ENCODE measurements around the gene RNF34. TPM values are rescaled to one million over a fixed set of nuclear protein-coding genes. Genes with fewer than 3 reads are reported as not detected.
A peak's percentile ranks its signal among the peaks of the same experiment; 100 is the strongest.

The RNF34 gene
- total and polyA plus RNA-seq, 2 donors (not counting 3 experiments of a cell fraction or from before 2014, with no cell fraction given), result 37.6 to 51.1 TPM

DNA sequence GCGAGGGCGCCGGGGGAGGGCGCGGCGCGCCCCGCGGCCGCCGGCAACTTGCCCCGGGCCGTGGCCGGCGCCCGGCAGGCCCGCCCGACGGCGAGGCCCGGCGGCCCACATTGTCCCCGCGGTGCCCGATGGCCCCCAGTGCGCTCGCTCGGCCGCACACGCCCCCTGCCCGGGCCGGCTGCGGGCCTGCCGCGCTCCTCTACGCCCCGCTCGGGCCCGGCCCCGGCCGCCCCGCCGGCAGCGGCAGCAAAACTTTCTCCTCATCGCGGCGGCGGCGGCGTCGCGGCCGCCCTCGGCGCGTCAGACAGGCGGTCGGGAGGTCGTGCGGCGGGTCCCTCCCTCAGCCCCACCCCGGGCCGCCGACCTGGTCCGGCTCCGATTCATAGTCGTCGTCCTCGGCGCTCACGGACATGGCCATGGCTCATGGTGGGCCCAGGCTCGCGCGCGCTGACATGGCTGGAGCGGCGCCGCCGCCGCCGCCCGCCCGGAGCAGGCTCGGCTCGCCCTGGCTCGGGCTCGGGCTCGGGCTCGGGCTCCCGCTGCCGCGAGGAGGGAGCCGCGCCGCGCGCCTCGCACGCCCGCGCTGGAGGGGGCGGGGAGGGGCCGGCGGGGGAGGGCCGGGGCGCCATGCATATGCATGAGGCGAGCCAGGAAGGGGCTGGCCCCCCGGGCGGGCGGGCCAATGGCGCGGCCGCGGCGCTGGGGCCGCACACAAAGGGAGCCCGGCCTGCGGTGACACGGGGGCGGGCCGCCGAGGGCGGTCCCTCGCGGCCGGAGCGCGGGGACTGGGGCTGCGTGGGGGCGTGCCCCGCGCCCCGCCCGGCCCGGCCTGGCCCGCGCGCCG is 67.1 kb downstream of the RNF34 start:
- no peak for TF ChIP-seq JUN (IDR thresholded peaks at IDR 0.05; ENCODE audit: borderline replicate concordance, insufficient read depth, insufficient read length, low read depth)
- no peak for TF ChIP-seq MYC (IDR thresholded peaks at IDR 0.05; ENCODE audit: low read depth, low read length)
- TF ChIP-seq FOS (IDR thresholded peaks at IDR 0.05; ENCODE audit: borderline replicate concordance, insufficient read depth, low read length), result no peak
- TF ChIP-seq POLR2AphosphoS5 (IDR thresholded peaks at IDR 0.05; ENCODE audit: insufficient read depth, low read depth, low read length), result peak; percentile 22
- TF ChIP-seq POLR2A (IDR thresholded peaks at IDR 0.05; ENCODE audit: low read depth, low read length), result peak; percentile 37
- TF ChIP-seq, protein P1, sequence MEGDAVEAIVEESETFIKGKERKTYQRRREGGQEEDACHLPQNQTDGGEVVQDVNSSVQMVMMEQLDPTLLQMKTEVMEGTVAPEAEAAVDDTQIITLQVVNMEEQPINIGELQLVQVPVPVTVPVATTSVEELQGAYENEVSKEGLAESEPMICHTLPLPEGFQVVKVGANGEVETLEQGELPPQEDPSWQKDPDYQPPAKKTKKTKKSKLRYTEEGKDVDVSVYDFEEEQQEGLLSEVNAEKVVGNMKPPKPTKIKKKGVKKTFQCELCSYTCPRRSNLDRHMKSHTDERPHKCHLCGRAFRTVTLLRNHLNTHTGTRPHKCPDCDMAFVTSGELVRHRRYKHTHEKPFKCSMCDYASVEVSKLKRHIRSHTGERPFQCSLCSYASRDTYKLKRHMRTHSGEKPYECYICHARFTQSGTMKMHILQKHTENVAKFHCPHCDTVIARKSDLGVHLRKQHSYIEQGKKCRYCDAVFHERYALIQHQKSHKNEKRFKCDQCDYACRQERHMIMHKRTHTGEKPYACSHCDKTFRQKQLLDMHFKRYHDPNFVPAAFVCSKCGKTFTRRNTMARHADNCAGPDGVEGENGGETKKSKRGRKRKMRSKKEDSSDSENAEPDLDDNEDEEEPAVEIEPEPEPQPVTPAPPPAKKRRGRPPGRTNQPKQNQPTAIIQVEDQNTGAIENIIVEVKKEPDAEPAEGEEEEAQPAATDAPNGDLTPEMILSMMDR (IDR thresholded peaks at IDR 0.05; ENCODE audit: extremely low read depth in 1 of 2, insufficient read depth in 1 of 2, low read depth in 1 of 2, low read length in 2 of 2), result no peak
- TF ChIP-seq GATA2 (IDR thresholded peaks at IDR 0.05; ENCODE audit: insufficient read depth, insufficient read length, low read depth, low read length), result no peak
- TF ChIP-seq, protein P2, sequence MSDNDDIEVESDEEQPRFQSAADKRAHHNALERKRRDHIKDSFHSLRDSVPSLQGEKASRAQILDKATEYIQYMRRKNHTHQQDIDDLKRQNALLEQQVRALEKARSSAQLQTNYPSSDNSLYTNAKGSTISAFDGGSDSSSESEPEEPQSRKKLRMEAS (IDR thresholded peaks at IDR 0.05; ENCODE audit: insufficient read depth, insufficient read length), result no peak
- TF ChIP-seq EZH2 (IDR thresholded peaks at IDR 0.05; ENCODE audit: borderline replicate concordance, low read depth, low read length, severe bottlenecking), result no peak
- POLR2A ChIA-PET, result no interaction called here
- peak overlapping the region; percentile 68 for H3K4me2 ChIP-seq (ENCODE audit: insufficient read depth, low read length)
- H3K27me3 ChIP-seq (ENCODE audit: control insufficient read depth in 2 of 2, insufficient read depth in 2 of 2, low read length in 2 of 2), result no peaks in the 10 kb centered on the region
- no peaks in the 10 kb centered on the region for H4K20me1 ChIP-seq (replicated peaks; ENCODE audit: control insufficient read depth, extremely low read depth, insufficient read depth, low read length)
- H3K9me1 ChIP-seq (replicated peaks; ENCODE audit: control insufficient read depth, extremely low read depth, insufficient read depth, low read length), result no peaks in the 10 kb centered on the region
- FAIRE-seq (peak; percentile 88), DNase-seq (ENCODE audit: low read depth, low spot score) (peak; percentile 87)
- H3K4me3 ChIP-seq (replicated peaks in 1 of 3; ENCODE audit: insufficient read depth in 1 of 3, low read depth in 1 of 3, low read length in 3 of 3), result peak overlapping the region; percentile 6 to 65 (median 46)
- peaks cover 10% of the 10 kb centered on the region for H3K4me1 ChIP-seq (ENCODE audit: control insufficient read depth, extremely low read depth, insufficient read depth, low read length)
- intact Hi-C loops (cut with micrococcal nuclease), result loop anchor here (2.0 kb wide), 1 partner anchor 66 kb away; the partner anchor contains the start of gene RNF34
- dilution Hi-C loops (cut with MboI; ENCODE audit: extremely low pct_ligation_motif_present, low sequenced_read_pairs), result no loop called here
- peak overlapping the region; percentile 63 for H3K9ac ChIP-seq (replicated peaks; ENCODE audit: extremely low read depth, insufficient read depth, low read length)
- H3K27ac ChIP-seq (ENCODE audit: insufficient read depth, low read depth, low read length), result peak overlapping the region; percentile 53
- no peaks in the 10 kb centered on the region for H3K9me3 ChIP-seq (replicated peaks; ENCODE audit: control insufficient read depth, insufficient read depth, low read length)
- CTCF ChIA-PET, result interaction anchor here (1.4 to 1.7 kb wide), 3 partner anchors 10 to 24 kb away, joined by 4 to 10 read pairs (median 5); no protein-coding TSS in a partner anchor
- no TSS peak for BruUV-seq (replicated peaks)
- no peaks in the 10 kb centered on the region for H3K36me3 ChIP-seq (ENCODE audit: control insufficient read depth in 2 of 2, extremely low read depth in 1 of 2, insufficient read depth in 2 of 2, low read length in 2 of 2)
- peaks cover 30% of the 10 kb centered on the region for H3K79me2 ChIP-seq (ENCODE audit: control insufficient read depth, insufficient read depth, low read length)
- H2AFZ ChIP-seq (ENCODE audit: low read depth, low read length), result peak overlapping the region; percentile 52

Measured in endothelial cell of umbilical vein (primary cell).